Mucosa of descending colon (tissue), 3 donors: ENCODE results near the gene GRXCR2. TPM values are rescaled to one million over a fixed set of nuclear protein-coding genes. Genes with fewer than 3 reads are reported as not detected.

ENCODE experiments used
- ATAC-seq: fragments of 200-7000 bp; cut with Tn5 transposase; one replicate; pipeline ENCODE4 v1.9.1; 2020; ENCODE audit warnings: mild to moderate bottlenecking, moderate library complexity
- DNase-seq, 3 donors: peaks; one replicate each; pipeline ENCODE4 v3.0.0-alpha.2; 2020
- H3K36me3 ChIP-seq: fragments of 200-600 bp; one replicate; pipeline ENCODE4 v1.8.0; 2021; ENCODE audit warnings: low read depth, mild to moderate bottlenecking
- H3K4me1 ChIP-seq: fragments of 200-600 bp; one replicate; pipeline ENCODE4 v1.8.0; 2021; ENCODE audit warnings: low read depth, mild to moderate bottlenecking
- H3K4me3 ChIP-seq: fragments of 200-600 bp; one replicate; pipeline ENCODE4 v1.8.0; 2021; ENCODE audit warnings: mild to moderate bottlenecking
- H3K9me3 ChIP-seq: fragments of 200-600 bp; one replicate; pipeline ENCODE4 v1.8.0; 2021; ENCODE audit warnings: mild to moderate bottlenecking
- CTCF ChIP-seq: fragments of 200-600 bp; IDR thresholded peaks from one replicate; pipeline ENCODE4 v1.8.0; 2022; ENCODE audit warnings: antibody characterized with exemption, mild to moderate bottlenecking
- intact Hi-C, 2 donors: fragments of 100-400 bp; cut with DNase I in 1 of 2; cut with micrococcal nuclease in 1 of 2; formaldehyde crosslinking; loops; one replicate each; pipeline versions ENCODE4 v1.11.0 to v1.11.1; 2022; cut with DNase I, micrococcal nuclease
- total RNA-seq, 3 donors: library from RNA; stranded (reverse); fragmentation: NEBNext Ultra II Directional in 2 of 3; extraction: Animal tissue kit (Norgen Biotek cat#: 25700) in 2 of 3; gene quantifications; one replicate each; pipeline versions ENCODE4 v1.2.1 to v1.2.4, GENCODE V29; 2021 to 2023
- donor health status: DM: no; HTN: no; CAD: no; lungs with moderate emphysema.
- donor health status: DM: no; HTN: no; CAD: no.
- donor health status: DM: no; HTN: yes; CAD: no.

Gene GRXCR2
- total RNA-seq, 3 donors from 2014 or later = not detected

- no peaks in the 10 kb centered on the region for H3K9me3 ChIP-seq
- intact Hi-C loops = no loop called here
- H3K4me1 ChIP-seq = peaks cover 39% of the 10 kb centered on the region
- ATAC-seq (peak; percentile 94), DNase-seq (peak; percentile 72 to 82 (median 74))
- no peak for TF ChIP-seq CTCF
- no peaks in the 10 kb centered on the region for H3K36me3 ChIP-seq
- no peak overlapping the region for H3K4me3 ChIP-seq
Observed at GRCh38 chr5:145854651-145855258, 18.1 kb downstream of the GRXCR2 start.

GRCh38 chr5:145853781-145854376, 18.9 kb downstream of the GRXCR2 start:
- Histone ChIP-seq H3K36me3 (no peaks in the 10 kb centered on the region), H3K4me1 (peaks cover 39% of the 10 kb centered on the region), H3K4me3 (no peak overlapping the region), H3K9me3 (no peaks in the 10 kb centered on the region)
- DNase-seq = no peak
- TF ChIP-seq CTCF = no peak
- peak; percentile 69 for ATAC-seq
- intact Hi-C loops = no loop called here

- intact Hi-C loops = no loop called here
- Histone ChIP-seq H3K36me3 (no peaks in the 10 kb centered on the region), H3K4me3 (no peak overlapping the region), H3K4me1 (peaks cover 39% of the 10 kb centered on the region), H3K9me3 (no peaks in the 10 kb centered on the region)
- no peak for ATAC-seq
- DNase-seq = no peak
- TF ChIP-seq CTCF = no peak
Observed at GRCh38 chr5:145852990-145853389, 19.8 kb downstream of the GRXCR2 start.

GRCh38 chr5:145848854-145849253, 24.0 kb downstream of the GRXCR2 start:
- Histone ChIP-seq H3K9me3 (no peaks in the 10 kb centered on the region), H3K4me1 (peaks cover 11% of the 10 kb centered on the region), H3K4me3 (no peak overlapping the region), H3K36me3 (no peaks in the 10 kb centered on the region)
- intact Hi-C loops = no loop called here
- DNase-seq (no peak), ATAC-seq (no peak)
- no peak for TF ChIP-seq CTCF

- H3K36me3 ChIP-seq = no peaks in the 10 kb centered on the region
- no peak for DNase-seq
- H3K4me3 ChIP-seq = no peak overlapping the region
- no peak for TF ChIP-seq CTCF
- peaks cover 6% of the 10 kb centered on the region for H3K4me1 ChIP-seq
- intact Hi-C loops = no loop called here
- no peaks in the 10 kb centered on the region for H3K9me3 ChIP-seq
- ATAC-seq = peak; percentile 79
Observed at GRCh38 chr5:145847499-145848497, 25.0 kb downstream of the GRXCR2 start.
